ENCODE data around the gene SLC25A45. TPM values are rescaled to one million over a fixed set of nuclear protein-coding genes. Genes with fewer than 3 reads are reported as not detected.

SLC25A45 gene
- total RNA-seq, 1 experiment from 2014 or later, result 2.9 TPM

- Mint-ChIP-seq H3K27ac (ENCODE audit: unreplicated experiment) (peak overlapping the region; percentile 99), H3K9me3 (ENCODE audit: low read depth, unreplicated experiment) (no peaks in the 10 kb centered on the region), H3K36me3 (ENCODE audit: insufficient read depth, unreplicated experiment) (peaks cover 97% of the 10 kb centered on the region), H3K4me3 (ENCODE audit: low read depth, unreplicated experiment) (peak overlapping the region; percentile 90), H3K27me3 (ENCODE audit: unreplicated experiment) (peaks cover 16% of the 10 kb centered on the region), H3K4me1 (ENCODE audit: low read depth, unreplicated experiment) (peaks cover 54% of the 10 kb centered on the region)
- TSS peak; percentile 30 for BruUV-seq (replicated peaks)
- TF ChIP-seq CTCF (IDR thresholded peaks at IDR 0.05; ENCODE audit: unreplicated experiment), result no peak
- intact Hi-C loops (cut with micrococcal nuclease; ENCODE audit: unreplicated experiment), result loop anchor here (1.0 kb wide), 1 partner anchor 77 kb away; no protein-coding TSS in a partner anchor
- CTCF ChIA-PET, result interaction anchor here (0.5 to 1.9 kb wide), 3 partner anchors 43 to 81 kb away, joined by 3 to 4 read pairs (median 4); no protein-coding TSS in a partner anchor
- no peak for DNase-seq
Measured at GRCh38 chr11:65424205-65425104, 42.0 kb upstream of the SLC25A45 start.

- peak overlapping the region; percentile 99 for H3K27ac Mint-ChIP-seq (ENCODE audit: unreplicated experiment)
- no TSS peak for BruUV-seq (replicated peaks)
- intact Hi-C loops (cut with micrococcal nuclease; ENCODE audit: unreplicated experiment), result loop anchor here (1.0 kb wide), 1 partner anchor 78 kb away; no protein-coding TSS in a partner anchor
- TF ChIP-seq CTCF (IDR thresholded peaks at IDR 0.05; ENCODE audit: unreplicated experiment), result no peak
- H3K4me1 Mint-ChIP-seq (ENCODE audit: low read depth, unreplicated experiment), result peaks cover 55% of the 10 kb centered on the region
- peak overlapping the region; percentile 90 for H3K4me3 Mint-ChIP-seq (ENCODE audit: low read depth, unreplicated experiment)
- CTCF ChIA-PET, result interaction anchor here (1.9 kb wide), 1 partner anchor 78 kb away, joined by 4 read pairs; no protein-coding TSS in a partner anchor
- peaks cover 97% of the 10 kb centered on the region for H3K36me3 Mint-ChIP-seq (ENCODE audit: insufficient read depth, unreplicated experiment)
- DNase-seq, result no peak
- H3K9me3 Mint-ChIP-seq (ENCODE audit: low read depth, unreplicated experiment), result no peaks in the 10 kb centered on the region
- H3K27me3 Mint-ChIP-seq (ENCODE audit: unreplicated experiment), result peaks cover 16% of the 10 kb centered on the region
Measured at GRCh38 chr11:65423516-65424204, 41.2 kb upstream of the SLC25A45 start.

- DNase-seq, result peak; percentile 96
- peaks cover 93% of the 10 kb centered on the region for H3K36me3 Mint-ChIP-seq (ENCODE audit: insufficient read depth, unreplicated experiment)
- CTCF ChIA-PET, result interaction anchor here (0.8 to 1.9 kb wide), 2 partner anchors 11 to 79 kb away, joined by 3 to 4 read pairs; no protein-coding TSS in a partner anchor
- TF ChIP-seq CTCF (IDR thresholded peaks at IDR 0.05; ENCODE audit: unreplicated experiment), result no peak
- peaks cover 55% of the 10 kb centered on the region for H3K4me1 Mint-ChIP-seq (ENCODE audit: low read depth, unreplicated experiment)
- H3K4me3 Mint-ChIP-seq (ENCODE audit: low read depth, unreplicated experiment), result peak within 1 kb of the TSS; percentile 90
- peak within 1 kb of the TSS; percentile 99 for H3K27ac Mint-ChIP-seq (ENCODE audit: unreplicated experiment)
- no TSS peak for BruUV-seq (replicated peaks)
- intact Hi-C loops (cut with micrococcal nuclease; ENCODE audit: unreplicated experiment), result no loop called here
- peaks cover 16% of the 10 kb centered on the region for H3K27me3 Mint-ChIP-seq (ENCODE audit: unreplicated experiment)
- no peaks in the 10 kb centered on the region for H3K9me3 Mint-ChIP-seq (ENCODE audit: low read depth, unreplicated experiment)
Measured at GRCh38 chr11:65422633-65423515, 40.4 kb upstream of the SLC25A45 start, which contains the start of gene NEAT1. Gene NEAT1, plus strand, starts transcription at chr11:65422798.
